Activated CD4-positive, CD25-positive, alpha-beta regulatory T cell treated with anti-CD3 and anti-CD28 coated beads, Interleukin-2, amount 50 U/mL, for 24 hours (primary cell): Measurements from ENCODE around the gene TRPV3.
"Not testable (repeated sequence)": the region's sequence is repeated elsewhere in the genome, so short reads cannot be mapped to it uniquely, and the experiment has no call there.

Source experiments
- ATAC-seq, 2 donors: fragments of 150-1000 bp; cut with Tn5 transposase; one replicate each; pipeline ENCODE4 v1.10.0; 2021; ENCODE audit warnings: mild to moderate bottlenecking in 1 of 2, moderate library complexity in 1 of 2

TRPV3 gene

GRCh38 chr17:3469529-3469928 lies 88.1 kb downstream of the TRPV3 start:
- ATAC-seq, result no peak

- not testable (repeated sequence) for ATAC-seq
Measured at GRCh38 chr17:3466355-3466754, 91.3 kb downstream of the TRPV3 start.
